BLaER1 treated with 17β-estradiol and CSF1 and Interleukin-3, amounts not matched to agents 10 nM and 100 nM (cell line): ENCODE measurements around the gene SLC38A8.

Source experiments
- H3K27ac ChIP-seq, 11 experiments: shearing (Covaris generic); formaldehyde crosslinking; 2 replicates each; pipeline ENCODE4 v1.8.1; 2022
- H3K27me3 ChIP-seq, 11 experiments: shearing (Covaris generic); formaldehyde crosslinking; 2 replicates each; pipeline ENCODE4 v1.8.1; 2022
- H3K36me3 ChIP-seq, 11 experiments: shearing (Covaris generic); formaldehyde crosslinking; 2 replicates each; pipeline ENCODE4 v1.8.1; 2022
- H3K4me1 ChIP-seq, 10 experiments: shearing (Covaris generic); formaldehyde crosslinking; 2 replicates each; pipeline ENCODE4 v1.8.1; 2022
- H3K4me2 ChIP-seq, 11 experiments: shearing (Covaris generic); formaldehyde crosslinking; 2 replicates each; pipeline ENCODE4 v1.8.1; 2022
- H3K4me3 ChIP-seq, 10 experiments: shearing (Covaris generic); formaldehyde crosslinking; 2 replicates each; pipeline ENCODE4 v1.8.1; 2022
- H3K9ac ChIP-seq, 11 experiments: shearing (Covaris generic); formaldehyde crosslinking; 2 replicates each; pipeline ENCODE4 v1.8.1; 2022
- H3K9me3 ChIP-seq, 11 experiments: shearing (Covaris generic); formaldehyde crosslinking; replicated peaks in 1 of 11; 2 replicates each; pipeline ENCODE4 v1.8.1; 2022
- H4K20me1 ChIP-seq, 11 experiments: shearing (Covaris generic); formaldehyde crosslinking; 2 replicates each; pipeline ENCODE4 v1.8.1; 2022
- Cebpa-rat ChIP-seq, 11 experiments: shearing (Covaris generic); IDR thresholded peaks; 2 replicates each; pipeline ENCODE4 v1.8.1; 2022

SLC38A8 gene

GRCh38 chr16:84065536-84066132 is 23.0 kb upstream of the SLC38A8 start:
- Histone ChIP-seq H3K9me3 (no peaks in the 10 kb centered on the region), H4K20me1 (peaks cover 2 to 54% (median 25%) of the 10 kb centered on the region in 11 experiments; a peak in 18 of 22 replicates), H3K36me3 (peaks cover 81 to 100% (median 95%) of the 10 kb centered on the region in 11 experiments), H3K4me2 (no peak overlapping the region), H3K27ac (no peak overlapping the region), H3K4me1 (peaks cover 0 to 33% (median 15%) of the 10 kb centered on the region in 10 experiments; a peak in 12 of 20 replicates), H3K9ac (no peak overlapping the region), H3K27me3 (no peaks in the 10 kb centered on the region), H3K4me3 (no peak overlapping the region)
- TF ChIP-seq Cebpa-rat (IDR thresholded peaks at IDR 0.05) = no peak

GRCh38 chr16:84063980-84064379 is 21.4 kb upstream of the SLC38A8 start:
- peaks cover 7 to 47% (median 19%) of the 10 kb centered on the region in 11 experiments; a peak in 18 of 22 replicates for H4K20me1 ChIP-seq
- H3K4me3 ChIP-seq = no peak overlapping the region
- no peak overlapping the region for H3K4me2 ChIP-seq
- no peaks in the 10 kb centered on the region for H3K9me3 ChIP-seq
- no peak overlapping the region for H3K9ac ChIP-seq
- peaks cover 91 to 100% (median 96%) of the 10 kb centered on the region in 11 experiments for H3K36me3 ChIP-seq
- no peak overlapping the region for H3K27ac ChIP-seq
- H3K27me3 ChIP-seq = no peaks in the 10 kb centered on the region
- H3K4me1 ChIP-seq = peaks cover 0 to 16% (median 5%) of the 10 kb centered on the region in 10 experiments; a peak in 11 of 20 replicates
- TF ChIP-seq Cebpa-rat (IDR thresholded peaks at IDR 0.05) = no peak

GRCh38 chr16:84062734-84063640 is 20.4 kb upstream of the SLC38A8 start:
- H3K9me3 ChIP-seq = no peaks in the 10 kb centered on the region
- no peaks in the 10 kb centered on the region for H3K27me3 ChIP-seq
- no peak overlapping the region for H3K4me2 ChIP-seq
- H3K9ac ChIP-seq = no peak overlapping the region
- peaks cover 0 to 6% (median 0%) of the 10 kb centered on the region in 10 experiments; a peak in 6 of 20 replicates for H3K4me1 ChIP-seq
- H3K36me3 ChIP-seq = peaks cover 91 to 100% (median 96%) of the 10 kb centered on the region in 11 experiments
- no peak overlapping the region for H3K27ac ChIP-seq
- H3K4me3 ChIP-seq = no peak overlapping the region
- TF ChIP-seq Cebpa-rat (IDR thresholded peaks at IDR 0.05) = no peak
- peaks cover 9 to 47% (median 17%) of the 10 kb centered on the region in 11 experiments; a peak in 15 of 22 replicates for H4K20me1 ChIP-seq

GRCh38 chr16:84061236-84061819 is 18.7 kb upstream of the SLC38A8 start:
- Histone ChIP-seq H3K27ac (no peak overlapping the region), H3K36me3 (peaks cover 93 to 100% (median 97%) of the 10 kb centered on the region in 11 experiments), H3K4me3 (no peak overlapping the region), H3K4me1 (peaks cover 0 to 6% (median 0%) of the 10 kb centered on the region in 10 experiments; a peak in 3 of 20 replicates), H3K9ac (0 out of 22 replicates have a peak overlapping the region, but pooled peaks of 2 of the 11 experiments have one; percentile 3 to 5), H4K20me1 (peaks cover 13 to 52% (median 21%) of the 10 kb centered on the region in 11 experiments; a peak in 16 of 22 replicates), H3K27me3 (no peaks in the 10 kb centered on the region), H3K9me3 (no peaks in the 10 kb centered on the region), H3K4me2 (no peak overlapping the region)
- TF ChIP-seq Cebpa-rat (IDR thresholded peaks at IDR 0.05) = no peak

- H4K20me1 ChIP-seq = peaks cover 15 to 60% (median 29%) of the 10 kb centered on the region in 11 experiments; a peak in 17 of 22 replicates
- peaks cover 98 to 100% (median 100%) of the 10 kb centered on the region in 11 experiments for H3K36me3 ChIP-seq
- no peaks in the 10 kb centered on the region for H3K27me3 ChIP-seq
- H3K9ac ChIP-seq = no peak overlapping the region
- H3K27ac ChIP-seq = no peak overlapping the region
- H3K4me3 ChIP-seq = no peak overlapping the region
- H3K4me2 ChIP-seq = no peak overlapping the region
- H3K4me1 ChIP-seq = peaks cover 0 to 14% (median 7%) of the 10 kb centered on the region in 10 experiments; a peak in 17 of 20 replicates
- no peak for TF ChIP-seq Cebpa-rat (IDR thresholded peaks at IDR 0.05)
- H3K9me3 ChIP-seq = no peaks in the 10 kb centered on the region
Observed at GRCh38 chr16:84059946-84060901, 17.6 kb upstream of the SLC38A8 start.

GRCh38 chr16:84059111-84059510 is 16.5 kb upstream of the SLC38A8 start:
- H3K4me3 ChIP-seq = no peak overlapping the region
- H3K27ac ChIP-seq = no peak overlapping the region
- peaks cover 6 to 24% (median 17%) of the 10 kb centered on the region in 10 experiments; a peak in 17 of 20 replicates for H3K4me1 ChIP-seq
- H4K20me1 ChIP-seq = peaks cover 20 to 70% (median 41%) of the 10 kb centered on the region in 11 experiments; a peak in 18 of 22 replicates
- H3K4me2 ChIP-seq = no peak overlapping the region
- H3K36me3 ChIP-seq = peaks cover 99 to 100% (median 100%) of the 10 kb centered on the region in 11 experiments
- TF ChIP-seq Cebpa-rat (IDR thresholded peaks at IDR 0.05) = no peak
- no peaks in the 10 kb centered on the region for H3K9me3 ChIP-seq
- no peaks in the 10 kb centered on the region for H3K27me3 ChIP-seq
- H3K9ac ChIP-seq = no peak overlapping the region

- Histone ChIP-seq H3K36me3 (peaks cover 99 to 100% (median 100%) of the 10 kb centered on the region in 11 experiments), H4K20me1 (peaks cover 20 to 74% (median 41%) of the 10 kb centered on the region in 11 experiments; a peak in 18 of 22 replicates), H3K4me2 (no peak overlapping the region), H3K27me3 (no peaks in the 10 kb centered on the region), H3K9ac (no peak overlapping the region), H3K4me3 (no peak overlapping the region), H3K9me3 (no peaks in the 10 kb centered on the region), H3K4me1 (peaks cover 6 to 24% (median 17%) of the 10 kb centered on the region in 10 experiments; a peak in 17 of 20 replicates), H3K27ac (no peak overlapping the region)
- no peak for TF ChIP-seq Cebpa-rat (IDR thresholded peaks at IDR 0.05)
Observed at GRCh38 chr16:84058664-84059063, 16.1 kb upstream of the SLC38A8 start.

- no peak overlapping the region for H3K4me2 ChIP-seq
- no peak overlapping the region for H3K27ac ChIP-seq
- peaks cover 21 to 78% (median 43%) of the 10 kb centered on the region in 11 experiments; a peak in 18 of 22 replicates for H4K20me1 ChIP-seq
- H3K9ac ChIP-seq = no peak overlapping the region
- H3K4me1 ChIP-seq = peaks cover 6 to 24% (median 17%) of the 10 kb centered on the region in 10 experiments; a peak in 17 of 20 replicates
- no peak for TF ChIP-seq Cebpa-rat (IDR thresholded peaks at IDR 0.05)
- peaks cover 100% of the 10 kb centered on the region in 11 experiments for H3K36me3 ChIP-seq
- no peaks in the 10 kb centered on the region for H3K9me3 ChIP-seq
- H3K27me3 ChIP-seq = no peaks in the 10 kb centered on the region
- no peak overlapping the region for H3K4me3 ChIP-seq
Observed at GRCh38 chr16:84058211-84058610, 15.6 kb upstream of the SLC38A8 start.
